Activated B cell treated with CpG ODN at 0.5 μM for 24 hours (primary cell): ENCODE data around the gene KAZN. TPM values are rescaled to one million over a fixed set of nuclear protein-coding genes. Genes with fewer than 3 reads are reported as not detected.

Experiments
- ATAC-seq: fragments of 200-7000 bp; cut with Tn5 transposase; one replicate; pipeline ENCODE4 v1.10.0; 2021; ENCODE audit warnings: low read depth, mild to moderate bottlenecking, moderate library complexity
- CTCF ChIA-PET: fragments of 350-600 bp; sonication (Branson Sonifier 250); formaldehyde crosslinking; loops from one replicate; lab custom pipeline; 2021; ENCODE audit warnings: antibody characterized with exemption; lab: Charles Lee
- POLR2A ChIA-PET: fragments of 350-600 bp; sonication (Branson Sonifier 250); formaldehyde crosslinking; loops from one replicate; lab custom pipeline; 2021; ENCODE audit warnings: antibody characterized with exemption; lab: Charles Lee
- DNase-seq: peaks from one replicate; pipeline ENCODE4 v3.0.0; 2022
- H3K27ac Mint-ChIP-seq: one replicate; pipeline ENCODE4 v1.8.0; 2020; ENCODE audit warnings: mixed read lengths
- H3K27me3 Mint-ChIP-seq: one replicate; pipeline ENCODE4 v1.8.0; 2021; ENCODE audit warnings: mixed read lengths
- H3K36me3 Mint-ChIP-seq: one replicate; pipeline ENCODE4 v1.8.0; 2021; ENCODE audit warnings: low read depth, mixed read lengths
- H3K4me1 Mint-ChIP-seq: one replicate; pipeline ENCODE4 v1.8.0; 2021; ENCODE audit warnings: mixed read lengths
- H3K4me3 Mint-ChIP-seq: one replicate; pipeline ENCODE4 v1.8.0; 2020; ENCODE audit warnings: mild to moderate bottlenecking, mixed read lengths
- H3K9me3 Mint-ChIP-seq: one replicate; pipeline ENCODE4 v1.8.0; 2020; ENCODE audit warnings: mixed read lengths
- intact Hi-C: fragments of 100-400 bp; cut with micrococcal nuclease; formaldehyde crosslinking; loops from one replicate; pipeline ENCODE4 v1.15.1; 2024
- total RNA-seq: library from RNA; stranded (reverse); gene quantifications from 2 replicates; pipeline ENCODE4 v1.2.3, GENCODE V29; 2022
- TF ChIP-seq, protein P1 (sequence below): fragments of 200-600 bp; IDR thresholded peaks from one replicate; pipeline ENCODE4 v1.8.0; 2022; ENCODE audit warnings: antibody characterized with exemption, mild to moderate bottlenecking

KAZN gene
- total RNA-seq, 1 donor from 2014 or later: 0.73 TPM

DNA sequence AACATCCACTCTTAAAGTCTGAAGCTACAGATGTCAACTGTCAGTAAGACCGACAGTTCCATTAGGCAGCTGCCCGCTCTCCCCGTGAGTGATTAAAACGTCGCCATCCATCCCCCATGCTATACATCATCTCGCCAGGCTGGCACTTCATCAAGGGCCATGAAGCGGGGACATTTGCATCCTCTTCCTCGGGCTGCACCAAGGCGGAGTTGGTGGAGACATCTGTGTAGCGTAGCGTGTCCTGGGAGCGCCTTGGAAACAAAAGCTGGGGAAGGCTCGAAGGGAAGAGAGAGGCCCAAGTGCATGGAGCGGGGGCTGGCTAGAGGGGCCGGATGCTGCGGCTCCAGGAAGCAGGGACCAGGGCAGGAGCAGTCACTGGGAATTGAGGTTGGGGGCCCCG is 250.1 kb downstream of the KAZN start:
- TF ChIP-seq, protein P1, sequence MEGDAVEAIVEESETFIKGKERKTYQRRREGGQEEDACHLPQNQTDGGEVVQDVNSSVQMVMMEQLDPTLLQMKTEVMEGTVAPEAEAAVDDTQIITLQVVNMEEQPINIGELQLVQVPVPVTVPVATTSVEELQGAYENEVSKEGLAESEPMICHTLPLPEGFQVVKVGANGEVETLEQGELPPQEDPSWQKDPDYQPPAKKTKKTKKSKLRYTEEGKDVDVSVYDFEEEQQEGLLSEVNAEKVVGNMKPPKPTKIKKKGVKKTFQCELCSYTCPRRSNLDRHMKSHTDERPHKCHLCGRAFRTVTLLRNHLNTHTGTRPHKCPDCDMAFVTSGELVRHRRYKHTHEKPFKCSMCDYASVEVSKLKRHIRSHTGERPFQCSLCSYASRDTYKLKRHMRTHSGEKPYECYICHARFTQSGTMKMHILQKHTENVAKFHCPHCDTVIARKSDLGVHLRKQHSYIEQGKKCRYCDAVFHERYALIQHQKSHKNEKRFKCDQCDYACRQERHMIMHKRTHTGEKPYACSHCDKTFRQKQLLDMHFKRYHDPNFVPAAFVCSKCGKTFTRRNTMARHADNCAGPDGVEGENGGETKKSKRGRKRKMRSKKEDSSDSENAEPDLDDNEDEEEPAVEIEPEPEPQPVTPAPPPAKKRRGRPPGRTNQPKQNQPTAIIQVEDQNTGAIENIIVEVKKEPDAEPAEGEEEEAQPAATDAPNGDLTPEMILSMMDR: no peak
- DNase-seq (no peak), ATAC-seq (no peak)
- ChIA-PET POLR2A (no interaction called here), CTCF (no interaction called here)
- Mint-ChIP-seq H3K4me1 (no peaks in the 10 kb centered on the region), H3K27ac (no peak overlapping the region), H3K36me3 (no peaks in the 10 kb centered on the region), H3K9me3 (no peaks in the 10 kb centered on the region), H3K4me3 (no peak overlapping the region), H3K27me3 (peaks cover 3% of the 10 kb centered on the region)
- intact Hi-C loops: no loop called here

DNA sequence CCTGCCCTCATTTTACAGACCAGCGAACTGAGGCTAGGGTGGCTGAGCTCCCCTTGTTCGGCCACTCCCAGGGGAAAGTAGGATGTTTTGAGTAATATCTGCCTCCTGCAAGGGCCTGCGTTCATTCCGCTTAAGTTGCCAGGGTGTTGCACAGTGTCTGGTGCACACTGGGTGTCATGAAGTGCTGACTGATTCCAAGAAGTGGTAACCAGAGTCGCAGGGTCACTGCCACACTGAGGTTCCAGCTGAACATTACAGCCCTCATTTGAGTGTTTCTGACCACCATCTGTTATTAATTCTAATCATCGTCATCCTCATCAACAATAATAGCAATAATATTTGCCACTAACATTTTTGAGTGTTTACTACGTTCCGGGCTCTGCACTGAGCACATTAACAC is 250.6 kb downstream of the KAZN start:
- ATAC-seq (no peak), DNase-seq (no peak)
- Mint-ChIP-seq H3K27ac (no peak overlapping the region), H3K4me1 (no peaks in the 10 kb centered on the region), H3K36me3 (no peaks in the 10 kb centered on the region), H3K27me3 (peaks cover 2% of the 10 kb centered on the region), H3K4me3 (no peak overlapping the region), H3K9me3 (no peaks in the 10 kb centered on the region)
- CTCF ChIA-PET: no interaction called here
- TF ChIP-seq, protein P1: no peak
- POLR2A ChIA-PET: no interaction called here
- intact Hi-C loops: no loop called here

DNA sequence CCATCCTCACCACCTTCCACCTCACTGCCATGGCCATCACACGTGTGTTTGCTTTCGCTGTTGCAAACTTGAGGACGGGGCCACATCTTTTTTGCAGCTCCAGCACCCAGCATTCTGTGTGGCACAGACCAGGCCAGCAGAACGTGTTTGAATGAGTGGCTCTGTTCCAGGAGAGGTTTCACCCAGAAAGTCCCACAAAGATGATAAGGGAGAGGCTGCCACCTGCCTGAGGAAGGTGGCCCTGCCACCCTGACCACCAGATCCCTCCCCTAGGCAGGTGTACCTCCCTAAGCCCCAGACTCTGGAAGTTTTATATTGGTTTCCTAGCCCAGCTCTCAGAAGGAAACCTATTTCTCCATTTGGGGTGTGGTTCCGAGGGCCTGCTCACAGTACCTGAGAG is 252.1 kb downstream of the KAZN start:
- Mint-ChIP-seq H3K27ac (no peak overlapping the region), H3K9me3 (no peaks in the 10 kb centered on the region), H3K4me3 (no peak overlapping the region), H3K36me3 (no peaks in the 10 kb centered on the region), H3K27me3 (peaks cover 3% of the 10 kb centered on the region), H3K4me1 (no peaks in the 10 kb centered on the region)
- DNase-seq: no peak
- intact Hi-C loops: no loop called here
- no peak for ATAC-seq
- CTCF ChIA-PET: no interaction called here
- TF ChIP-seq, protein P1: no peak
- POLR2A ChIA-PET: no interaction called here

DNA sequence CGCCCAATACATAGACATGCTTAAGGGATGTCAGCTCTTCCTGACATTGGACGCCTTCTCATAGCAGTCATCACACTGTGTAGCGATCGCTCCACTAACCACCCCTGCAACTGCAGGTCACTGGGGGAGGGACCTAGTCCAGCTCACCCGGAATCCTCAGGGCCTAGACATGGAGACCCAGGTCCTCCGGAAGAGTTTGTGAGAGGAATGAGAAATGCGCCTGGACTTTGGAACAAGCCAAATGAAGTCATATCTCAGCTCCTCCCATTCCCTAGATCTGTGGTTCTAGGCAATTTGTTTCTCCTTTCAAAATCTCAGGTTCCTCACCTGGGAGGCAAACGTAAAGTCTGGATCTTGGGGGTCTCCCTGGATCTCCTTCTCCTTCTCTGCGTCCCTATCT is 253.3 kb downstream of the KAZN start:
- DNase-seq (no peak), ATAC-seq (no peak)
- ChIA-PET CTCF (no interaction called here), POLR2A (no interaction called here)
- H3K4me3 Mint-ChIP-seq: no peak overlapping the region
- intact Hi-C loops: no loop called here
- peaks cover 3% of the 10 kb centered on the region for H3K27me3 Mint-ChIP-seq
- no peaks in the 10 kb centered on the region for H3K4me1 Mint-ChIP-seq
- H3K27ac Mint-ChIP-seq: no peak overlapping the region
- no peaks in the 10 kb centered on the region for H3K9me3 Mint-ChIP-seq
- TF ChIP-seq, protein P1: no peak
- no peaks in the 10 kb centered on the region for H3K36me3 Mint-ChIP-seq

DNA sequence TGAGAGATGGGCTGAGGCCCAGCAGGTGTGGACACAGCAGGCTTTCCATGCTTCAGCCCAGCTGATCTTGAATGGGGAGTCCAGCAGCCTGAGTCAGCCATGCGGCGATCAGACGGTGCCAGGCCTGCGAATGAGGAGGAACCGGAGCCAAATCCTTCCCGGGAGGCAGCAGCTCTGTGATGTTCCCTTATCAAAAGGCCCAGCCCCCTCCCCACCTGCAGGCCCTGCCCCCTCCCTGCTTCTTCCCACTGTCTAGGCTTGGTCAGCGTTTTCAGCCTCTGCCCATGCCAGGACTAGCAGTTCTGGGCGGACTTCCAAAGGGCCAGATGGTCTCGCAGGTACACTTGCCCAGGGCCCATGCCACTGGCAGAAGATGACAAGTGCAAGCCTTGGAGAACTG is 253.8 kb downstream of the KAZN start:
- ATAC-seq: no peak
- no peak for DNase-seq
- TF ChIP-seq, protein P1: no peak
- CTCF ChIA-PET: no interaction called here
- intact Hi-C loops: no loop called here
- Mint-ChIP-seq H3K9me3 (no peaks in the 10 kb centered on the region), H3K36me3 (no peaks in the 10 kb centered on the region), H3K27ac (no peak overlapping the region), H3K27me3 (peaks cover 3% of the 10 kb centered on the region), H3K4me3 (no peak overlapping the region), H3K4me1 (no peaks in the 10 kb centered on the region)
- POLR2A ChIA-PET: no interaction called here
